NCI-H2227 (cell line): ENCODE measurements around the gene NMD3.
A peak's percentile ranks its signal among the peaks of the same experiment; 100 is the strongest.
"Not testable (repeated sequence)": the region's sequence is repeated elsewhere in the genome, so short reads cannot be mapped to it uniquely, and the experiment has no call there.

Experiments
- DNase-seq: peaks from one replicate; lab custom pipeline; 2025; ENCODE audit not compliant: unreplicated experiment; lab: John Stamatoyannopoulos, UW

The NMD3 gene

DNA sequence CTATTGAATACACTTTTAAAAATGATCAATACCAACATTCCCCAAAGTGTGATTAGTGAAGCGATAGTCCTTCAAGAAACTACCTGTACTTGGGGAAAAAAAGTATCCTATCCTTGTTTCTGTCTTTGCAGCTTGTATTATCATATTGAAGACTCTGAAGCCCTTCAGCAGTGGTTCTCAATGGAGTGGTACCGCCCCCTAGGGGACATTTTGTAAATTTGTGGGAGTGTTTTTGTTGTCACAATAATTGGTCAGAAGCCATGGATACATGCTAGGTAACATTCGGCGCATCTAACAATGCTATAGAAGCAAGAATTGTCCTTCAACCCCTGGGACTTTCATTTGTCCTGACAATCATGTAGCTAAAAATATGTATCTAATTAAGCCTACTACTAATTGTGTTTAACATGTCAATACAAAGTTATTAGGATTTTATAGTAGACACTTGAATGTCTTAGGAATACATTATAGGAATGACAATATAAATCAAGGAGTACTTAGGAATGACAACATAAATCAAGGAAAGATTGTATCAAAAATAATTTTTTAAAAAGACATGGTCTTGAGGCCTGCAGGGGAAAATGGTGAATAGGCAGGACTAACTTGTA lies 53.7 kb downstream of the NMD3 start:
- DNase-seq = peak; percentile 25

DNA sequence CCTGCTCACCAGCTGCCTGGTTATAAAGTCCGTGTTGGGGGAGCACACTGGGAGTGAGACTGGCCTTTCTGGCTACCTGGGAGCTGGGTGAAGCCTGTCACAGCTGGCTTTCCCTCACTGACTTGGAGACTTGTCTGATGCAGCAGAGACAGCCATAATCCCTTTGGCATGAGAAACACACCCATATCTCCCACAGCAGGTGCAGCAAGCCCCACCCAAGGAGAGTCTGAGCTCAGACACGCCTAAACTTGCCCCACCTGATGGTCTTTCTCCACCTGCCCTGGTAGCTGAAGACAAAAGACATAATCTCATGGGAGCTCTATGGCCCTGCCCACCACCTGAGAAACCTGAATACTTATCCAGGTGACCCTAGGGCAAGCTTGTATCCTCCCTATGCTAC lies 54.8 kb downstream of the NMD3 start:
- DNase-seq = no peak

DNA sequence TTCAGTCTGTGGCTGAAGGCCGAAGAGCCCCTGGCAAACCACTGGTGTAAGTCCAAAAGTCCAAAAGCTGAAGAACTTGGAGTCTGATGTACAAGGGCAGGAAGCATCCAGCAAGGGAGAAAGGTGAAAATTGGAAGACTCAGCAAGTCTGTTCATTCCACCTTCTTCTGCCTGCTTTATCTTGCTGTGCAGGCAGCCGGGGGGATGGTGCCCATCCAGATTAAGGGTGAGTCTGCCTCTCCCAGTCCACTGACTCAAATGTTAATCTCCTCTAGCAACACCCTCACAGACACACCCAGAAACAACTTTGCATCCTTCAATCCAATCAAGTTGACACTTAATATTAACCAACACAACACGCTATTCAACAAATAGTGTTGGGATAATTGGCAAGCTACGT lies 61.3 kb downstream of the NMD3 start:
- not testable (repeated sequence) for DNase-seq

DNA sequence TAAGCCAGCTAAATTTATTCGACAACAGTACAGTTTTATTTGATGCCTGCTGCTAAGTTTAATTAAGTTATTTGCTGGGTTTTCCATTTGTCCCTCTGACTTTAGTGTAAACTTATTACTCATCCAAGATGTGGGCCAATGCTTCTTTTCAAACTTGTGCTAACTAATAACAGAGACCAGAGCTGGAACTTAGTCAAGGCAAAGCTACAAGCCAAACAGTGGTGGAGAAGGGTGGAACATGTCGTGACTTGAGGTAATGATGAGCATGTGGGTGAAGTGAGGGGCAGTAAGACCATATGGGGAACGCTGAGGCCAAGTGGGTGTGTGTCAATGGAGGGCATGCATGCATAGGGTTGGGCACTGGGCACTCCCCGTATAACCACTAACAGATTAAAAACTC lies 63.9 kb downstream of the NMD3 start:
- no peak for DNase-seq

DNA sequence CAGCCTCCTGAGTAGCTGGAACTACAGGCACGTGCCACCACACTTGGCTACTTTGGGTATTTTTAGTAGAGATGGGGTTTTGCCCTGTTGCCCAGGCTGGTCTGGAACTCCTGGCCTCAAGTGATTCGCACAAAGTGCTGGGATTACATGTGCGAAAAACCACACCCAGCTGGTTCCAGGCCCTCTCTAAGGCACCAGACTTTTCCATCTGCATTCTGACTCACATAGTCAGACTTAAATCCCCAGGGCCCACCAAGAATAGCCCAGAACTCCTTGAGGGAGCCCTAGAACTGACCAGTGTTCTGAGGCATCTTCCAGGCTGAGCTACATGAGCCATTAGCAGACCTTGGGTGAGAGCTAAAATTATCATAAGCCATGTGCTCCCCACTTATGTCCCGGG lies 68.1 kb downstream of the NMD3 start:
- no peak for DNase-seq

DNA sequence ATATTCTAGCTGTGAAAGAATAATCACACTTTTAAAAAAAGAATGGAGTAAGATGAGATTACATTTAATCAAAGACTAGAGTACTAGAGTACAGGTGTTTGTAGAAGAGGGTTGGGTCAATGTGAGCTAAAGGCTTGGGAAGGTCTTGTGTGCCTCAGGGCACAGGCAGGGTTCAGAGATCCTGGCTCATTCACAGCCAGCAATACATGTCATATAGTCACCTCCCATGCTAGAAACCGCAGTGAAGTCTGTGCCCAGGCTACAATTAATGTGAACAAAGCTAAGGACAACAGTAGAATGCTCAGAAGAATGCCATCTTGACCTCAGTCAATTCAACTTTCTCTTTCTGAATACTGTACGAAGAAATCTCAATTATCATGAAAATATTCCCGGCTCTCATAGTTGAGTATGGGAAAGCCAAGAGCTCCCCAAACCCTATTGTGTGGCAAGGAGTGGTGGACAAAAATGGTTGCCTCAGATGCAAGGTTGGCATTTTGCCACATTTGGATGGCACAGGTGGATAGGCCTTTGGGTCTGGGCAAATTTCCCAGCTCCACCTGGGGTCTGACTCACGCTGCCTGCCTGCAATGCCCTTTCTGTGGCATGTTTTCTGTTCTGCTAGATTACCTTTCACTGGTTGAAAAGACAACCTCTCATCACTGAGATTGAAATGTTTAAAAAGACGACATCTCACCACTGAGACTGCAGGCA lies 70.2 kb downstream of the NMD3 start:
- DNase-seq = no peak

DNA sequence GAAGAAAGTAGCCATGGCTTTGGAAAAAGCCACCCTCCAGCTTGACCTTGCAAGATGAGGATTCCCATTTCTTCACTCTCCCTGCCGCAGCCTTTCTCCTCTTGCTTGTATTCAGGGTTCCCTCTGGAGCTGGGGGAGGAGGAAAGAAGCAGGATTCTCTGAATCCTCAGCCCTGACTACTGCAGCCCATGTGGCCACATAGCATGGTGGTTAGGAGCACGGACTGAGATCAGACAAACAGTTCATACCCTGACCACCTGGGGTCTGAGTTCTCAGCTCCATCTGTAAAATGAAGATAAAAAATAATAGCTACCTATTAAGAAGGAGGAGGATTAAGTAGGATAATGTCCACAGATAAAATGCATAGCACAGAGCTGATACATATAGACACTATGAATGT lies 72.3 kb downstream of the NMD3 start:
- DNase-seq = no peak

DNA sequence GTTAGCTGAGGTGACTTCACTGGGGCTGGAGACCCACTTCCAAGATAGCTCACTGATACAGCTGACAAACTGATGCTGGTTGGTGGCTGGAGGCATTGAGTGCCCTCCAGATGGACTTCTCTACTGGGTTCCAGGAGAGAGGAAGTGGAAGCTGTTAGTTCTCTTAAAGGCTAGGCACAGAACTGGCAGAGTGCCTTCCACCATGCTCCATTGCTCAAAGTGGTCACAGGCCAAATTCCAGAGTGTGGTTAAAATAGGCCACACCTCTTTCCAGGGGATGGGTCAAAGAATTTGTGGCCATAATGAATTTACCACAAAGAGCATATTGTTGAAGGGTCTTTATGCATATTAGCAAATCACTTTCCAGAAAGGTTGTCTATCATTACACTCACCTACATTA lies 74.2 kb downstream of the NMD3 start:
- no peak for DNase-seq

DNA sequence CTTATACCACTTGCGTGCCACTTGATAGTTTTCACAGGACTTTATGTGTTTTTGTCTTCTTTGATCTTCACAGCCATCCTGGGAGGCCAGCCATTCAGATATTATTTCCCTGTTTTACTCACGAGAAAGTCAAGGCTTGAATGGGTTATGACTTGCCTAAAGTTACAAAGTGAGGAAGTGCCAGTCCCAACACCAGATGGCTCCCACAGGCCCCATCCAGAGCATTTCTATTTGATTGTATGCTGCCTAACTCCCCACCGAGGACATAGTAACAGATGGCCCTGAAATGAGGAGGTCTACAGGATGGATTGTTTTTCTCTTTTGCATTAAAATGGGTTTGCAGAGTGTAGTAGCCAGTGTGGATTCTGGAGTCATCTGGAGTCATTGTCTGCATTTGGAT lies 75.7 kb downstream of the NMD3 start:
- no peak for DNase-seq
